T-helper 1 cell treated with Interleukin-12 subunit alpha and Interleukin-12 subunit beta and Interleukin-4 antibody, amounts not matched to agents 30 μg/mL and 1 μg/mL, for 36 hours (primary cell): ENCODE measurements around the gene HBG2.
"Not testable (repeated sequence)": the region's sequence is repeated elsewhere in the genome, so short reads cannot be mapped to it uniquely, and the experiment has no call there.

ENCODE experiments used
- H3K27ac Mint-ChIP-seq: one replicate; pipeline ENCODE4 v1.8.0; 2021; ENCODE audit warnings: mild to moderate bottlenecking, mixed read lengths
- H3K27me3 Mint-ChIP-seq: one replicate; pipeline ENCODE4 v1.8.0; 2021; ENCODE audit warnings: low read depth, mixed read lengths
- H3K36me3 Mint-ChIP-seq: one replicate; pipeline ENCODE4 v1.8.0; 2021; ENCODE audit warnings: low read depth, mixed read lengths
- H3K4me1 Mint-ChIP-seq: one replicate; pipeline ENCODE4 v1.8.0; 2021; ENCODE audit warnings: low read depth, mixed read lengths
- H3K4me3 Mint-ChIP-seq: one replicate; pipeline ENCODE4 v1.8.0; 2021; ENCODE audit warnings: mild to moderate bottlenecking, moderate library complexity, mixed read lengths
- H3K9me3 Mint-ChIP-seq: one replicate; pipeline ENCODE4 v1.8.0; 2021; ENCODE audit warnings: mixed read lengths

The HBG2 gene

DNA sequence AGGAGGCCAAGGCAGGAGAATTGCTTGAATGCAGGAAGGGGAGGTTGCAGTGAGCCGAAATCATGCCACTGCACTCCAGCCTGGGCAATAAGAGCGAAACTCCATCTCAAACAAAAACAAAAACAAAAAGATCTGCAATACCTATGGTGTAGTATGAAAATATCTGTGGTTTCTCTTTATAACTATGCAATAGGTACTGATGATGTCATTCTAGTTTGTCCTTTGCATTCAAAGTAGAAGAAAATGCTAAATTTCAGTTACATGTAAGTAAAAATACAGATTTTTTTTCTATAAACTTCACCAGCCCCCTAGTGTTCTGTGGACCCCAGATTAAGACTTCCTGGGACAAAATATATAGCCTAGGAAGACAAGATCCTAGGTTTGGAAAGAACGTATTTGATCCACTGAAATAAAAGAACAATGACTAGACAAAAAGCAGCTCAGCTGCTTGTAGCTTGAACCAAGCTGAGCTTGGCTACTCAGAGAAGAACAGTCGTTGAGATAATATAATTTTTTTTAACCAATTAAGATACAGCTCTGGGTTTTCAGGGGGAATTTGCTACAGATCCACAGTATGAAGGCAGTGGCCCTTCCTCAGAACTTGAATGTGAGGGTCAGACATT, 17.9 kb upstream of the HBG2 start:
- Mint-ChIP-seq H3K27ac (no peak overlapping the region), H3K9me3 (no peaks in the 10 kb centered on the region), H3K4me1 (no peaks in the 10 kb centered on the region), H3K27me3 (no peaks in the 10 kb centered on the region), H3K4me3 (no peak overlapping the region), H3K36me3 (no peaks in the 10 kb centered on the region)

DNA sequence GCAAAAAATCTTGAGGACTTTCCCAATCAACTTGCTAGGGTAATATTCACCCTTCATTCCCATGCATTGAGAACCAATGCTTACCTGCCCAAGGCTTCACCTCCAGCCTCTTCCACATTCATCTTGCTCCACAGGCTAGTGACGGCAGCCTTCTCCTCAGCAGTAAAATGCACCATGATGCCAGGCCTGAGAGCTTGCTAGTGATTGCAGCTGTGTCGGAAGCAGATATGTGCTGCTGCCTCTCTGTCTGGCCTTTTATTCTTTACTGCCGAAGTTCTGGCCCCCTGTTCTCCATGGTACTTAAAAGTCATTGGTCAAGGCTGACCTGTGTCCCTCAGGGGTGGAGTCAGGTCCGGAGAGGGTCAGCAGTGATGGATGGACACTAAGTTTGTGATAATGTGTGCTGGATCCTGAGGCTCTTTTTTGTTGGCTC, 15.2 kb upstream of the HBG2 start, which contains the start of gene HBE1:
Gene HBE1, minus strand, starts transcription at position 231 of the 433 bp plus-strand sequence. Its CDS starts 55 bp downstream, at position 176.
- Mint-ChIP-seq H3K27me3 (no peaks in the 10 kb centered on the region), H3K9me3 (no peaks in the 10 kb centered on the region), H3K4me3 (no peak within 1 kb of the TSS), H3K4me1 (no peaks in the 10 kb centered on the region), H3K36me3 (no peaks in the 10 kb centered on the region), H3K27ac (no peak within 1 kb of the TSS)

DNA sequence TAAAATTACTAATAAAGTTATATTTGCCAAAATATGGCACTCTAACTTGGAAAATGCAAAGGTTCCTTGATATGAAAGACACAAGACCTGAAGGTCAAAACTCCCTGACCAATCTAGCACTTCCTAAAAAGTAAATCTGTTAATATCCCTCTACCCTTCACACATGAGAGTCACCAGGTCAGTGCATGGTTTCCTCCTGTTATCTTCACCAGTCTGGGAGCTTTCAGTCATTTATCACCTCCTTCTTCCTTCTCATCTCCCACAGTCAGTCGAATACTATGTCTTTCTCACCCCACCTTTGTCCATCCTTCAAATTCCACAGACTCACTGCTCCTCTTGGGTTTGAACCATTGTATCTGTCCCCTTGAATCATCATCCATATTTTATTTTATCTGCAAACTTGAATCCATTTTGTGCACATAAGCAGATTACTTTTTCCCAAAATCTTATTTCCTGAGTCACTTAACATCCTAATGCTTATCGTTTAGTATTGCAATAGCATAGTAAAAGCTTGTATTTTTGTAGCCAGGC, 12.5 kb upstream of the HBG2 start:
- H3K4me3 Mint-ChIP-seq: no peak overlapping the region
- H3K36me3 Mint-ChIP-seq: no peaks in the 10 kb centered on the region
- no peak overlapping the region for H3K27ac Mint-ChIP-seq
- no peaks in the 10 kb centered on the region for H3K4me1 Mint-ChIP-seq
- H3K27me3 Mint-ChIP-seq: peaks cover 3% of the 10 kb centered on the region
- no peaks in the 10 kb centered on the region for H3K9me3 Mint-ChIP-seq

DNA sequence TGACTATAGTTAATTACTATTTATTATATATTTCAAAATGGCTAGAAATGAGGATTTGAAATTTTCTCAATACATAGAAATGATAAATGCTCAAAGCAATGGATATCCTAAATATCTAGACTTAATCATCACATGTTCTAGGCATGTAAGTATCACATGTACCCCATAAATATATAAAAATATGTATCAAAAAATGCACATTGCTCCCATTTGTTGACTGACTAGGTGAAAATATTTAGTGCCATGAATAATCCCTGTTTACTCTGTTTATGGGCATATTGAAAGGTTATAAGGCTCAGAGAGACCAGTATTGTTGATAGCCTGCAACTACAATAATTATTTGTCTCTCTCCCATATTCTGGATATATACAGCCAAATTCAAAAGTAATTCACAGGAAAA, 12.0 kb upstream of the HBG2 start:
- no peak overlapping the region for H3K27ac Mint-ChIP-seq
- no peaks in the 10 kb centered on the region for H3K4me1 Mint-ChIP-seq
- peaks cover 3% of the 10 kb centered on the region for H3K27me3 Mint-ChIP-seq
- no peaks in the 10 kb centered on the region for H3K9me3 Mint-ChIP-seq
- no peaks in the 10 kb centered on the region for H3K36me3 Mint-ChIP-seq
- no peak overlapping the region for H3K4me3 Mint-ChIP-seq

DNA sequence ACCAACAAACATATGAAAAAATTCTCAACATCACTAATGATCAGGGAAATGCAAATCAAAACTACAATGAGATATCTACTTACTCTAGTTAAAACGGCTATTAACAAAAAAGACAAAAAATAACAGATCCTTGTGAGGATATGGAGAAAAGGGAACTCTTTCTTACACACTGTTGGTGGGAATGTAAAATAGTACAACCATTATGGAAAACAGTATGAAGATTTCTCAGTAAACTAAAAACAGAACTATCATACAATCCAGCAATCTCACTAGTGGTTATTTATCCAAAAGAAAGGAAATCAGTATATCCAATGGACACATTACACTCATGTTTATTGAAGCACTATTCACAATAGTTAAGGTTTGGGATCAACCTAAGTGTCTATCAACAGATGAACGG, 11.3 kb upstream of the HBG2 start:
- no peaks in the 10 kb centered on the region for H3K36me3 Mint-ChIP-seq
- peaks cover 3% of the 10 kb centered on the region for H3K27me3 Mint-ChIP-seq

DNA sequence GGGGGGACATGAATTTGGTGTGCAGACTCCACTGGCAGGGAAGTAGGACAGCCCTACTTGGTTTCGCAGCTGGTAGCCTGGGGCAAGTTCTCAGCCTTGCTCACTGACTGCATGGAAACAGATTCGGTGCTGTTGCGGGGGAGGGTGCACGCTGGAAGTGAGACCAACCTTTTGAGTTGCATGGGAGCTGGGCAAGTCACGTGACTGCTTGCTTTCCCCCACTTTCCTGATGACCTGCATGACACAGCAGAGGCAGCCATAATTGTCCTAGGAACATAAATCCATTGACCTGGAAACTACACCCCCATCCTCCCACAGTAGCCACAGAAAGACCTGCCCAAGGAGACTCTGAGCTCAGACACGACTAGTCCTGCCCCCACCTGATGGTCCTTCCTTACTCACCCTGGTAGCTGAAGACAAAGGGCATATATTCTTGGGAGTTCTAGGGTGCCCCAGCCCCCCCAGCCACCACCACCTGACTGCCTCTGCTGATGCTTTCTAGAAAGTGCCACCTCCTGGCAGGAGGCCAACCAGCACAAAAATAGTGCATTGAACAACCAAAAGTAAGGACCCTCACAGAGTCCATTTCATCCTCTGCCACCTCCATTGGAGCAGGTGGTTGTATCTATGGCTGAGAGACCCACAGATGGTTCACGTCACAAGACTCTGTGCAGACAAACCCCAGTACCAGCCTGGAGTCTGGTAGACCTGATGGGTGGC, 4.1 kb upstream of the HBG2 start:
- Mint-ChIP-seq H3K36me3 (no peaks in the 10 kb centered on the region), H3K9me3 (no peaks in the 10 kb centered on the region), H3K4me1 (no peaks in the 10 kb centered on the region), H3K27ac (no peak overlapping the region), H3K4me3 (no peak overlapping the region), H3K27me3 (peaks cover 3% of the 10 kb centered on the region)

More for the DNA sequence above, 11.3 kb upstream of the HBG2 start:
- H3K4me3 Mint-ChIP-seq: no peak overlapping the region
- H3K27ac Mint-ChIP-seq: no peak overlapping the region
- H3K9me3 Mint-ChIP-seq: no peaks in the 10 kb centered on the region
- no peaks in the 10 kb centered on the region for H3K4me1 Mint-ChIP-seq

DNA sequence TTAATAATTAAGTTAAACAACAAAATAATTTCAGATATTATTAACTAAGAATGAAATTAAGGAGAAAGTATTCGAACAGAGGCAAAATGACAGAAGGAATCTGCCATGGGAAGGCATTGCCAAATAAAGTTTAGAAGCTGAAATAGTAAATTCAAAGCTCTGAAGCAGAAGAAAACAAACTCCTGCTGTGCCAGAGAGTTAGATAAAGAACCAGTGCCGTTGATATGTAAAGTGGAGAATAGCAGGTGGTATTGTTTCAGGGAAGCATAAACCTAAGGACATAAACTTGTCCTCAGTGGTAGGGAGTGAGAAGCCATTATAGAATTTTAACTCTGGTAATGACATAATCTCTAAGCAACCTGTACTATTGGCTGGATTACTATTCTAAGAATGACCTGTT, 2.7 kb upstream of the HBG2 start:
- Mint-ChIP-seq H3K4me3 (no peak overlapping the region), H3K36me3 (no peaks in the 10 kb centered on the region)

DNA sequence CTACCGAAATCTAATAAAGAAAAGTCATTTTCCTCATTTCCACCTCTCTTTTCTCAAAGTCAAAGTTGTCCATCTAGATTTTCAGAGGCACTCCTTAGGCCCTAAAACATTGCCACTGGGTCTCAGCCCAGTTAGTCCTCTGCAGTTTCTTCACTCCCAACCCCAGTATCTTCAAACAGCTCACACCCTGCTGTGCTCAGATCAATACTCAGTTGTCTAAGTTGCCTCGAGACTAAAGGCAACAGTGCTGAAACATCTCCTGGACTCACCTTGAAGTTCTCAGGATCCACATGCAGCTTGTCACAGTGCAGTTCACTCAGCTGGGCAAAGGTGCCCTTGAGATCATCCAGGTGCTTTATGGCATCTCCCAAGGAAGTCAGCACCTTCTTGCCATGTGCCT, 558 bp downstream of the HBG2 start:
- not testable (repeated sequence) for H3K27ac Mint-ChIP-seq, H3K4me1 Mint-ChIP-seq, H3K9me3 Mint-ChIP-seq, H3K27me3 Mint-ChIP-seq, H3K4me3 Mint-ChIP-seq, H3K36me3 Mint-ChIP-seq

More for the DNA sequence above, 2.7 kb upstream of the HBG2 start:
- H3K27ac Mint-ChIP-seq: no peak overlapping the region
- H3K9me3 Mint-ChIP-seq: no peaks in the 10 kb centered on the region
- no peaks in the 10 kb centered on the region for H3K4me1 Mint-ChIP-seq
- no peaks in the 10 kb centered on the region for H3K27me3 Mint-ChIP-seq

DNA sequence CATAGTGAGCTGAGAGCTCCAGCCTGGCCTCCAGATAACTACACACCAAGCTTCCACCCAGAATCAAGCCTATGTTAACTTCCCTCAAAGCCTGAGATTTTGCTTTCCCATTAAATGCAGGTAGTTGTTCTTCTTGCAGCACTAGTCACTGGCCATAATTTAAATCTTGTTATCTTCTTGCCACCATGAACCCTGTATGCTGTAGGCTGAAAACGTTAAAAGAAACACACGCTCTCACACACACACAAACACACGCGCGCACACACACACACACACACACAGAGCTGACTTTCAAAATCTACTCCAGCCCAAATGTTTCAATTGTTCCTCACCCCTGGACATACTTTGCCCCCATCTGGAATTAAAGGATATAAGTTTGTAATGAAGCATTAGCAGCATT, 1.1 kb downstream of the HBG2 start:
- H3K27ac Mint-ChIP-seq, H3K4me3 Mint-ChIP-seq, H3K4me1 Mint-ChIP-seq, H3K27me3 Mint-ChIP-seq, H3K9me3 Mint-ChIP-seq, H3K36me3 Mint-ChIP-seq: not testable (repeated sequence)

DNA sequence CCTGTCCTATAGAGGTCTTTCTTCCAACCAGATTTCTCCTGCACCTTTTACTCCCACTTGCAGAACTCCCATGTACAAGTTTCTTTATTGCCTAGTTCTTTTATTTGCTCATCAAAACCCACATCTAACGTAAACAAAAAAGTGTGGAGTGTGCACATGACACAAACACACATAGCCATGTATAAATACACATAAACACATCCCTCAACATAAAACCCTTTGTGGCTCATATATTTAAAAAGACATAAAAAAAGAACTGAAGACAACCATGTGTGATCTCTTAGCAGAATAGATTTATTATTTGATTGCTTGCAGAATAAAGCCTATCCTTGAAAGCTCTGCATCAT, 1.7 kb downstream of the HBG2 start:
- Mint-ChIP-seq H3K9me3 (no peaks in the 10 kb centered on the region), H3K27ac (no peak overlapping the region)

DNA sequence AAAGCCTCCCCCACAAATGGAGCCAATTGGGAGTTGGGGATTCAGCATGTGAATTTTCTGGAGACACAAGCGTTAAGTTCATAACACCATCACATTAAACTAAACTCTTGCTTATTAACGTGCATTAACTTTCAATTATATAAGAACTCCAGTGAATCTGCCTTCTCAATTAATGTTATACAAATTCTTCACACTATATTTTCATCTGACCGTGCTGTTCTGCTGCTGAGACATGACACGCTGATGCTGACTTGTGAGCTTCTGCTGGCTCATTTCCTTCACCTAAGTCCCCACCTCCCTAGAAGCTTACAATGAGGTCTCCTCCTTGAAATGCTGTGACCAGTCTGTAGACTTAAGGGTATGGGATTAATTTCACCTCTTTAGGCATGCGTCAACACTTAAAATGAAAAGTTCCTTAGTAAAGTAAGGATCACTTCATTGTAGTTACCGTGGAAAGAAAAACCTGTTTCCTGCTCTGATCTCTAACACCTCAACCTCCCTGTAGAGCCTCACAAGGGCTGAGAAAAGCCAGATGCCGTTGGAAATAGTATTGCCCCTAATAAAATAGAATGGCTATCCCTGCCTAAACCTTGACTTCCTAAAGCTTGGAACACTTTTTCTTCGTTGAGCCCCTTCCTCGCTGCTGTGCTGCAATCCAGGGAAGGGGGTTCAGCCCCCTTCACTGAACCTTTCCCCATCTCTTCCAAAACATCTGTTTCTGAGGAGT, 2.2 kb downstream of the HBG2 start:
- H3K9me3 Mint-ChIP-seq: no peaks in the 10 kb centered on the region
- H3K27me3 Mint-ChIP-seq: peaks cover 3% of the 10 kb centered on the region
- H3K36me3 Mint-ChIP-seq: no peaks in the 10 kb centered on the region
- H3K4me3 Mint-ChIP-seq: no peak overlapping the region
- no peak overlapping the region for H3K27ac Mint-ChIP-seq
- H3K4me1 Mint-ChIP-seq: no peaks in the 10 kb centered on the region

More for the DNA sequence above, 1.7 kb downstream of the HBG2 start:
- H3K27me3 Mint-ChIP-seq: no peaks in the 10 kb centered on the region
- H3K4me3 Mint-ChIP-seq: no peak overlapping the region
- H3K36me3 Mint-ChIP-seq: no peaks in the 10 kb centered on the region
- no peaks in the 10 kb centered on the region for H3K4me1 Mint-ChIP-seq

DNA sequence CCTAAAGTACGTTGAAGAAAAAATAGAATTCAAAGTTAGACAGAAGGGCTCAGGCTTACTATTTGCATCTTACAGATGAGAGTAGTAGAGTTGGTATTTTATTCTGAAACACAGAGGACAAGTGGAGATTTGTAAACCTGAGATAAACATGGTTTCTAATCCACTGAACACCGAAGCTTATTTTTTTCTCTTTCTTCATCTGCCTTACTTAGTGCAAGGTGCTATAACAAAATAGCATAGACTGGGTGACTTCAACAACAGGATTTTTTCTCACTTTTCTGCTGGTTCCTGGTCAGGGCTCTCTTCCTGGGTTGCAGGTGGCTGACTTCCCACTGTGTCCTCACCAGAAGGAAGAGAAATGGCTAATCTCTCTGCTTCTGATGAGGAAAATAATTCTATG, 2.8 kb downstream of the HBG2 start:
- no peaks in the 10 kb centered on the region for H3K4me1 Mint-ChIP-seq
- H3K27ac Mint-ChIP-seq: no peak overlapping the region
- no peaks in the 10 kb centered on the region for H3K36me3 Mint-ChIP-seq
- no peak overlapping the region for H3K4me3 Mint-ChIP-seq
- peaks cover 3% of the 10 kb centered on the region for H3K27me3 Mint-ChIP-seq
- H3K9me3 Mint-ChIP-seq: no peaks in the 10 kb centered on the region

DNA sequence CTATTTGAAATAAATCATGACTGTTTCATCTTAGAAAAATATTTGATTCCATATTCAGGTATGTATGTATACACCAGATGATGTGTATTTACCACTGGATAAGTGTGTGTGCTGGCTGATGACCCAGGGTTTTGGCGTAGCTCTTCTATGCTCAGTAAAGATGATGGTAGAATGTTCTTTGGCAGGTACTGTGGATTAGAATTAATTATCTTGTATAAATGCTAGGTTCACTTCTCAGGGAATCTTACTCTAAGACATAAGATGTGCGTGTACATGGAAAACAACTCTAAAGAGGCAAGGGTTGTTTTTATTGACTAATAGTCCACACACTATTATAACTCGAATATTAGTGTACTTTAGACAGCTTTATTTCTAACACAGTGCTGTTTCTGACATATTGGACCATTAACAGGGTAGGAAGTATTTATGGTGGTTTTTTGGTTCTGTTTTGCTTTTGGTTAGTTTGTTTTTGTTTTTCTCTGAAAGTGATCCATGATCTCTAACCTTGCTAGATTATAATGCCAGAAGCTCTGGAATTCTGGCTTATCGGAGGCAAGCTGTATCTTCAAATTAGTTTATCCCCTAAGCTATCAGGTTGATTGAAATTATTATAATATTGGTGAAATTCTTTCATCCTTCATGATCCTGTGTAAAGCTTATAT, 3.9 kb downstream of the HBG2 start:
- H3K27ac Mint-ChIP-seq: no peak overlapping the region
- no peak overlapping the region for H3K4me3 Mint-ChIP-seq
- H3K4me1 Mint-ChIP-seq: no peaks in the 10 kb centered on the region
- H3K36me3 Mint-ChIP-seq: no peaks in the 10 kb centered on the region
- H3K9me3 Mint-ChIP-seq: no peaks in the 10 kb centered on the region
- H3K27me3 Mint-ChIP-seq: peaks cover 3% of the 10 kb centered on the region

DNA sequence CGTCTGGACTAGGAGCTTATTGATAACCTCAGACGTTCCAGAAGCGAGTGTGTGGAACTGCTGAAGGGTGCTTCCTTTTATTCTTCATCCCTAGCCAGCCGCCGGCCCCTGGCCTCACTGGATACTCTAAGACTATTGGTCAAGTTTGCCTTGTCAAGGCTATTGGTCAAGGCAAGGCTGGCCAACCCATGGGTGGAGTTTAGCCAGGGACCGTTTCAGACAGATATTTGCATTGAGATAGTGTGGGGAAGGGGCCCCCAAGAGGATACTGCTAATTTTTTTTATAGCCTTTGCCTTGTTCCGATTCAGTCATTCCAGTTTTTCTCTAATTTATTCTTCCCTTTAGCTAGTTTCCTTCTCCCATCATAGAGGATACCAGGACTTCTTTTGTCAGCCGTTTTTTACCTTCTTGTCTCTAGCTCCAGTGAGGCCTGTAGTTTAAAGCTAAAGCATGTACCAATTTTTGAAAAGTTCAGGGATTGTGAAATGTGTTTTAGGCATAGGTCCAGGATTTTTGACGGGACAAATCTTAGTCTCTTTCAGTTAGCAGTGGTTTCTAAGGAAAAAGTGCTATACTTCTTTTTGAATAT, 4.7 kb downstream of the HBG2 start, which contains the start of gene HBG1:
Gene HBG1, minus strand, starts transcription at position 51 of the 590 bp plus-strand sequence. CDS start 53 bp downstream, outside the sequence.
- not testable (repeated sequence) for H3K36me3 Mint-ChIP-seq, H3K9me3 Mint-ChIP-seq, H3K4me3 Mint-ChIP-seq, H3K27ac Mint-ChIP-seq, H3K27me3 Mint-ChIP-seq, H3K4me1 Mint-ChIP-seq
